Caco-2 (cell line): ENCODE results near the gene SHANK3. TPM values are rescaled to one million over a fixed set of nuclear protein-coding genes. Genes with fewer than 3 reads are reported as not detected.

Source experiments
- BruUV-seq: library from RNA; stranded (reverse); fragments of 400-500 nt; replicated peaks from 2 replicates; lab custom pipeline; 2021; lab: Mats Ljungman, UMichigan
- CTCF ChIA-PET: fragments of 300-600 bp; sonication (Branson Sonifier 250); formaldehyde crosslinking; loops from one replicate; lab custom pipeline; 2022; ENCODE audit warnings: antibody characterized with exemption; lab: Charles Lee
- POLR2A ChIA-PET: fragments of 300-600 bp; sonication (Branson Sonifier 250); formaldehyde crosslinking; loops from one replicate; lab custom pipeline; 2022; ENCODE audit warnings: antibody characterized with exemption; lab: Charles Lee
- DNase-seq, 2 experiments: peaks; one replicate each; pipeline versions ENCODE4 v3.0.0 to v3.0.0-alpha.2; 2020 to 2022
- H3K27me3 ChIP-seq: replicated peaks from 2 replicates; pipeline ENCODE4 v1.6.0; 2011; ENCODE audit warnings: low read length; ENCODE audit not compliant: control insufficient read depth, insufficient read depth
- H3K36me3 ChIP-seq: 2 replicates; pipeline ENCODE4 v1.5.1; 2011; ENCODE audit warnings: low read length; ENCODE audit not compliant: control insufficient read depth, insufficient read depth
- H3K4me1 ChIP-seq: fragments of 250-450 bp; sonication (Bioruptor Pico); 2 replicates; pipeline ENCODE4 v1.5.1; 2020; ENCODE audit warnings: mild to moderate bottlenecking
- H3K4me3 ChIP-seq: 2 replicates; pipeline ENCODE4 v1.5.1; 2011; ENCODE audit warnings: low read depth, mild to moderate bottlenecking, control low read depth, low read length
- H3K9me3 ChIP-seq: fragments of 250-450 bp; sonication (Bioruptor Pico); 2 replicates; pipeline ENCODE4 v1.5.1; 2020; ENCODE audit warnings: mild to moderate bottlenecking, moderate library complexity
- H3K27ac Mint-ChIP-seq: one replicate; pipeline ENCODE4 v1.8.0; 2022; ENCODE audit warnings: mixed read lengths; ENCODE audit not compliant: unreplicated experiment
- H3K27me3 Mint-ChIP-seq: one replicate; pipeline ENCODE4 v1.8.0; 2022; ENCODE audit warnings: mixed read lengths; ENCODE audit not compliant: insufficient read depth, unreplicated experiment
- H3K36me3 Mint-ChIP-seq: one replicate; pipeline ENCODE4 v1.8.0; 2022; ENCODE audit warnings: mild to moderate bottlenecking, mixed read lengths; ENCODE audit not compliant: insufficient read depth, unreplicated experiment
- H3K4me1 Mint-ChIP-seq: one replicate; pipeline ENCODE4 v1.8.0; 2022; ENCODE audit warnings: low read depth, mixed read lengths; ENCODE audit not compliant: unreplicated experiment
- H3K4me3 Mint-ChIP-seq: one replicate; pipeline ENCODE4 v1.8.0; 2022; ENCODE audit warnings: mild to moderate bottlenecking, moderate library complexity, mixed read lengths; ENCODE audit not compliant: unreplicated experiment
- H3K9me3 Mint-ChIP-seq: one replicate; pipeline ENCODE4 v1.8.0; 2022; ENCODE audit warnings: mixed read lengths; ENCODE audit not compliant: unreplicated experiment
- CTCF ChIP-seq, 2 experiments: fragments of 200-600 bp in 1 of 2; IDR thresholded peaks; 1 replicate in 1 of 2; 2 replicates in 1 of 2; pipeline versions ENCODE4 v1.5.1 to v1.8.0; 2011 to 2022; ENCODE audit warnings: antibody characterized with exemption in 1 of 2, control low read depth in 1 of 2, inconsistent platforms in 1 of 2, low read depth in 1 of 2, low read length in 1 of 2, mild to moderate bottlenecking in 1 of 2, moderate library complexity in 1 of 2; ENCODE audit not compliant: insufficient read depth in 1 of 2, severe bottlenecking in 1 of 2, unreplicated experiment in 1 of 2
- intact Hi-C: fragments of 100-400 bp; cut with micrococcal nuclease; formaldehyde crosslinking; loops from one replicate; pipeline ENCODE4 v1.10.0; 2022; ENCODE audit not compliant: unreplicated experiment
- total RNA-seq: library from RNA; stranded (reverse); gene quantifications from 2 replicates; pipeline ENCODE4 v1.2.3, GENCODE V29; 2022

The SHANK3 gene
- total RNA-seq, 1 experiment from 2014 or later, result 4.3 TPM

GRCh38 chr22:50718352-50718709, 45.7 kb downstream of the SHANK3 start:
- no TSS peak for BruUV-seq
- Histone ChIP-seq H3K27me3 (no peaks in the 10 kb centered on the region), H3K4me3 (no peak overlapping the region), H3K4me1 (no peaks in the 10 kb centered on the region), H3K36me3 (no peaks in the 10 kb centered on the region), H3K9me3 (no peaks in the 10 kb centered on the region)
- CTCF ChIA-PET, result no interaction called here
- no peaks in the 10 kb centered on the region for H3K27me3 Mint-ChIP-seq
- no peak overlapping the region for H3K4me3 Mint-ChIP-seq
- DNase-seq, result no peak
- no peak overlapping the region for H3K27ac Mint-ChIP-seq
- no peaks in the 10 kb centered on the region for H3K36me3 Mint-ChIP-seq
- H3K9me3 Mint-ChIP-seq, result no peaks in the 10 kb centered on the region
- H3K4me1 Mint-ChIP-seq, result no peaks in the 10 kb centered on the region
- no peak for TF ChIP-seq CTCF (IDR thresholded peaks at IDR 0.05; ENCODE audit: insufficient read depth in 1 of 2, low read depth in 1 of 2, low read length in 1 of 2, severe bottlenecking in 1 of 2, unreplicated experiment in 1 of 2)
- intact Hi-C loops, result no loop called here
- POLR2A ChIA-PET, result no interaction called here

- Histone ChIP-seq H3K4me3 (no peak overlapping the region), H3K4me1 (no peaks in the 10 kb centered on the region), H3K36me3 (no peaks in the 10 kb centered on the region), H3K27me3 (no peaks in the 10 kb centered on the region), H3K9me3 (no peaks in the 10 kb centered on the region)
- intact Hi-C loops, result no loop called here
- ChIA-PET POLR2A (no interaction called here), CTCF (no interaction called here)
- no peaks in the 10 kb centered on the region for H3K9me3 Mint-ChIP-seq
- no peaks in the 10 kb centered on the region for H3K27me3 Mint-ChIP-seq
- no peaks in the 10 kb centered on the region for H3K36me3 Mint-ChIP-seq
- no TSS peak for BruUV-seq
- H3K4me1 Mint-ChIP-seq, result no peaks in the 10 kb centered on the region
- no peak for TF ChIP-seq CTCF (IDR thresholded peaks at IDR 0.05; ENCODE audit: insufficient read depth in 1 of 2, low read depth in 1 of 2, low read length in 1 of 2, severe bottlenecking in 1 of 2, unreplicated experiment in 1 of 2)
- no peak overlapping the region for H3K27ac Mint-ChIP-seq
- no peak for DNase-seq
- no peak overlapping the region for H3K4me3 Mint-ChIP-seq
Measured at GRCh38 chr22:50719814-50720300, 47.2 kb downstream of the SHANK3 start.

- Mint-ChIP-seq H3K4me1 (no peaks in the 10 kb centered on the region), H3K27ac (no peak overlapping the region), H3K36me3 (no peaks in the 10 kb centered on the region), H3K27me3 (no peaks in the 10 kb centered on the region), H3K4me3 (no peak overlapping the region), H3K9me3 (no peaks in the 10 kb centered on the region)
- Histone ChIP-seq H3K4me3 (no peak overlapping the region), H3K9me3 (no peaks in the 10 kb centered on the region), H3K27me3 (no peaks in the 10 kb centered on the region), H3K4me1 (no peaks in the 10 kb centered on the region), H3K36me3 (no peaks in the 10 kb centered on the region)
- intact Hi-C loops, result no loop called here
- BruUV-seq, result no TSS peak
- ChIA-PET POLR2A (no interaction called here), CTCF (no interaction called here)
- no peak for DNase-seq
- no peak for TF ChIP-seq CTCF (IDR thresholded peaks at IDR 0.05; ENCODE audit: insufficient read depth in 1 of 2, low read depth in 1 of 2, low read length in 1 of 2, severe bottlenecking in 1 of 2, unreplicated experiment in 1 of 2)
Measured at GRCh38 chr22:50720301-50721256, 48.0 kb downstream of the SHANK3 start.
